Activated CD4-positive, alpha-beta memory T cell treated with anti-CD3 and anti-CD28 coated beads for 36 hours (primary cell): Measurements from ENCODE around the gene GRID1. TPM values are rescaled to one million over a fixed set of nuclear protein-coding genes. Genes with fewer than 3 reads are reported as not detected.
"Not testable (repeated sequence)": the region's sequence is repeated elsewhere in the genome, so short reads cannot be mapped to it uniquely, and the experiment has no call there.

ENCODE experiments used
- CTCF ChIA-PET: fragments of 350-600 bp; sonication (Branson Sonifier 250); formaldehyde crosslinking; loops from one replicate; lab custom pipeline; 2021; ENCODE audit warnings: antibody characterized with exemption, inconsistent platforms; lab: Charles Lee
- POLR2A ChIA-PET: fragments of 350-600 bp; sonication (Branson Sonifier 250); formaldehyde crosslinking; loops from one replicate; lab custom pipeline; 2021; ENCODE audit warnings: antibody characterized with exemption; lab: Charles Lee
- DNase-seq: peaks from one replicate; pipeline ENCODE4 v3.0.0-alpha.2; 2020
- H3K27ac Mint-ChIP-seq: one replicate; pipeline ENCODE4 v1.8.0; 2021; ENCODE audit warnings: mixed read lengths
- H3K27me3 Mint-ChIP-seq: one replicate; pipeline ENCODE4 v1.8.0; 2021; ENCODE audit warnings: mixed read lengths
- H3K36me3 Mint-ChIP-seq: one replicate; pipeline ENCODE4 v1.8.0; 2021; ENCODE audit warnings: mixed read lengths
- H3K4me1 Mint-ChIP-seq: one replicate; pipeline ENCODE4 v1.8.0; 2021; ENCODE audit warnings: low read depth, mixed read lengths
- H3K4me3 Mint-ChIP-seq: one replicate; pipeline ENCODE4 v1.8.0; 2021; ENCODE audit warnings: mild to moderate bottlenecking, mixed read lengths
- H3K9me3 Mint-ChIP-seq: one replicate; pipeline ENCODE4 v1.8.0; 2021; ENCODE audit warnings: mixed read lengths
- intact Hi-C: fragments of 100-400 bp; cut with micrococcal nuclease; formaldehyde crosslinking; loops from one replicate; pipeline ENCODE4 v1.15.1; 2023
- total RNA-seq, 2 experiments: library from RNA; stranded (reverse); gene quantifications; one replicate each; pipeline ENCODE4 v1.2.3, GENCODE V29; 2021

Gene GRID1
- total RNA-seq, 2 experiments from 2014 or later, result not detected

GRCh38 chr10:86391986-86392722, 25.6 kb upstream of the GRID1 start:
- peaks cover 9% of the 10 kb centered on the region for H3K4me1 Mint-ChIP-seq
- ChIA-PET POLR2A (no interaction called here), CTCF (interaction anchor here (0.6 to 1.4 kb wide), 2 partner anchors 193 to 213 kb away, joined by 3 to 6 read pairs; no protein-coding TSS in a partner anchor)
- no peak overlapping the region for H3K4me3 Mint-ChIP-seq
- H3K27ac Mint-ChIP-seq, result no peak overlapping the region
- H3K36me3 Mint-ChIP-seq, result no peaks in the 10 kb centered on the region
- DNase-seq, result no peak
- peaks cover 24% of the 10 kb centered on the region for H3K27me3 Mint-ChIP-seq
- intact Hi-C loops, result no loop called here
- H3K9me3 Mint-ChIP-seq, result no peaks in the 10 kb centered on the region

GRCh38 chr10:86391236-86391840, 24.7 kb upstream of the GRID1 start:
- CTCF ChIA-PET, result interaction anchor here (1.4 to 4.6 kb wide), 3 partner anchors 9 to 194 kb away, joined by 6 to 22 read pairs (median 8); no protein-coding TSS in a partner anchor

GRCh38 chr10:86390337-86391120, 23.9 kb upstream of the GRID1 start:
- ChIA-PET CTCF (interaction anchor here (1.7 to 4.6 kb wide), 3 partner anchors 9 to 195 kb away, joined by 7 to 22 read pairs (median 8); no protein-coding TSS in a partner anchor), POLR2A (no interaction called here)
- Mint-ChIP-seq H3K27ac (no peak overlapping the region), H3K4me3 (no peak overlapping the region), H3K4me1 (peaks cover 9% of the 10 kb centered on the region), H3K36me3 (no peaks in the 10 kb centered on the region), H3K27me3 (peaks cover 24% of the 10 kb centered on the region), H3K9me3 (no peaks in the 10 kb centered on the region)
- intact Hi-C loops, result no loop called here
- DNase-seq, result no peak

More at GRCh38 chr10:86391236-86391840, 24.7 kb upstream of the GRID1 start:
- Mint-ChIP-seq H3K27ac (no peak overlapping the region), H3K9me3 (no peaks in the 10 kb centered on the region), H3K4me1 (peaks cover 9% of the 10 kb centered on the region), H3K36me3 (no peaks in the 10 kb centered on the region), H3K4me3 (no peak overlapping the region), H3K27me3 (peaks cover 24% of the 10 kb centered on the region)
- POLR2A ChIA-PET, result no interaction called here
- DNase-seq, result no peak
- intact Hi-C loops, result no loop called here

GRCh38 chr10:86389441-86390193, 23.0 kb upstream of the GRID1 start:
- DNase-seq, result peak; percentile 39
- no peaks in the 10 kb centered on the region for H3K9me3 Mint-ChIP-seq
- no peak overlapping the region for H3K27ac Mint-ChIP-seq
- no peaks in the 10 kb centered on the region for H3K36me3 Mint-ChIP-seq
- intact Hi-C loops, result no loop called here
- peaks cover 9% of the 10 kb centered on the region for H3K4me1 Mint-ChIP-seq
- peak overlapping the region; percentile 64 for H3K4me3 Mint-ChIP-seq
- ChIA-PET CTCF (interaction anchor here (1.4 to 4.6 kb wide), 4 partner anchors 8 to 196 kb away, joined by 3 to 22 read pairs (median 8); no protein-coding TSS in a partner anchor), POLR2A (no interaction called here)
- peaks cover 27% of the 10 kb centered on the region for H3K27me3 Mint-ChIP-seq

- H3K36me3 Mint-ChIP-seq, H3K9me3 Mint-ChIP-seq, intact Hi-C loops, H3K27ac Mint-ChIP-seq, H3K4me1 Mint-ChIP-seq, POLR2A ChIA-PET, DNase-seq: not testable (repeated sequence)
- Mint-ChIP-seq H3K4me3 (peak overlapping the region; percentile 64), H3K27me3 (peaks cover 27% of the 10 kb centered on the region)
- CTCF ChIA-PET, result interaction anchor here (1.4 to 4.6 kb wide), 3 partner anchors 11 to 197 kb away, joined by 3 to 22 read pairs (median 7); no protein-coding TSS in a partner anchor
These were observed 22.5 kb upstream of the GRID1 start for GRCh38 chr10:86389109-86389440.

DNA sequence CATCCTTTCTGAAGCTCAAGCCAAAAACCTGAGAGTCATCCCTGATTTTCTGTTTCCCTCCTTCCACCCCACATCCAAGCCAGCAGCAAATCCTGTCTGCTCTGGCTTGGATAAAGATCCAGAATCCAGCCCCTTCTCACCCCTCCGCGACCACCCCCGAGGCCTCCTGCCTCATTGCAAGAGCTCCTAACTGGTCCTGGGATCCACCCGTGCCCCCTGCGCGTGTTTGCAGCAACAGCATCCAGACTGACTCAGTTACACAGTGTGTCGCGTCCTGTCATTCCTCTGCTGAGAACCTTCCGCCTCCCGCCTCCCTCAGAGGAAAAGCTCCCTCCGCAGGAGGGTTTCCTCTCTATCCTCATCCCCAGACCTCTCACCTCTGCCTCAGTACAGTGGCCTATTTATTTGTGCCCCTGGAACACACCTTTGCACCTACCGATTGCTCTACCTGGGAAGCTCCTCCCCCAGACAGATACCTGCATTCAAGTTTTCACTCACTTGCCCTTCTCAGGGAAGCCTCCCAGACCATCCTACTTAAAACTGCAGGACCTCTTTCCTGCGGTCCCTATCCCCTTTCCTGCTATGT, 21.6 kb upstream of the GRID1 start:
- CTCF ChIA-PET, result interaction anchor here (1.4 to 4.6 kb wide), 3 partner anchors 12 to 197 kb away, joined by 3 to 22 read pairs (median 7); no protein-coding TSS in a partner anchor
- H3K4me1 Mint-ChIP-seq, result peaks cover 6% of the 10 kb centered on the region
- H3K27me3 Mint-ChIP-seq, result peaks cover 27% of the 10 kb centered on the region
- H3K4me3 Mint-ChIP-seq, result no peak overlapping the region
- no peak for DNase-seq
- H3K27ac Mint-ChIP-seq, result no peak overlapping the region
- POLR2A ChIA-PET, result no interaction called here
- intact Hi-C loops, result no loop called here
- H3K36me3 Mint-ChIP-seq, result no peaks in the 10 kb centered on the region
- no peaks in the 10 kb centered on the region for H3K9me3 Mint-ChIP-seq

- Mint-ChIP-seq H3K27me3 (peaks cover 27% of the 10 kb centered on the region), H3K36me3 (no peaks in the 10 kb centered on the region), H3K4me3 (no peak overlapping the region), H3K4me1 (peaks cover 6% of the 10 kb centered on the region), H3K27ac (no peak overlapping the region), H3K9me3 (no peaks in the 10 kb centered on the region)
- POLR2A ChIA-PET, result no interaction called here
- intact Hi-C loops, result no loop called here
- CTCF ChIA-PET, result interaction anchor here (4.6 kb wide), 1 partner anchor 13 kb away, joined by 22 read pairs; no protein-coding TSS in a partner anchor
- no peak for DNase-seq
These were observed 20.7 kb upstream of the GRID1 start for GRCh38 chr10:86387178-86387794.

DNA sequence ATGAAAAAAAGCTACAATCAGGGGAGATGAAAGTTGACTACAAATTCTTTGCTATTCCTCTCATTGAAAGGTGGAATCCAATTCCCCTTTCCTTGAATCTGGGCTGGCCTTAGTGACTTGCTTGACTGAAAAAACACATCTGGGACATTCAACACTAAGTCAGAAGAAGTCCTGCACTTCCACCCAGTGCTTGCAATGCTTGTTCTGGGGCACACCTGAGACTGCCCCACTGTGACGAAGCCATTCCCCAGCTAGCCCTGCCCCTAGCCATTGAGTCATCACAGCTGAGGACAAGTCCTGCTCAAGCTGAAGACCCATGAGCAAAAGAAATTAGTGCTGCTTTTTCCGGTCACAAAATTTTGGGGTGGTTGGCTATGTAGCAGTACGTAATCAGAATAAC, 19.2 kb upstream of the GRID1 start:
- H3K27me3 Mint-ChIP-seq, result peaks cover 29% of the 10 kb centered on the region
- no peaks in the 10 kb centered on the region for H3K36me3 Mint-ChIP-seq
- H3K9me3 Mint-ChIP-seq, result no peaks in the 10 kb centered on the region
- no peak overlapping the region for H3K4me3 Mint-ChIP-seq
- ChIA-PET POLR2A (no interaction called here), CTCF (interaction anchor here (0.9 kb wide), 1 partner anchor 199 kb away, joined by 3 read pairs; no protein-coding TSS in a partner anchor)
- no peak overlapping the region for H3K27ac Mint-ChIP-seq
- peaks cover 6% of the 10 kb centered on the region for H3K4me1 Mint-ChIP-seq
- DNase-seq, result no peak
- intact Hi-C loops, result no loop called here

GRCh38 chr10:86377797-86378146, 11.2 kb upstream of the GRID1 start:
- DNase-seq, result peak; percentile 5
- H3K4me3 Mint-ChIP-seq, result no peak overlapping the region
- H3K4me1 Mint-ChIP-seq, result peaks cover 1% of the 10 kb centered on the region
- intact Hi-C loops, result loop anchor here (2.0 to 5.0 kb wide), 4 partner anchors 115 to 1835 kb away; no protein-coding TSS in a partner anchor
- H3K9me3 Mint-ChIP-seq, result no peaks in the 10 kb centered on the region
- no peak overlapping the region for H3K27ac Mint-ChIP-seq
- ChIA-PET CTCF (interaction anchor here (0.9 to 2.0 kb wide), 5 partner anchors 17 to 1837 kb away, joined by 3 to 8 read pairs (median 5); no protein-coding TSS in a partner anchor), POLR2A (no interaction called here)
- no peaks in the 10 kb centered on the region for H3K36me3 Mint-ChIP-seq
- peaks cover 10% of the 10 kb centered on the region for H3K27me3 Mint-ChIP-seq

- peaks cover 15% of the 10 kb centered on the region for H3K27me3 Mint-ChIP-seq
- intact Hi-C loops, result loop anchor here (2.0 to 5.0 kb wide), 4 partner anchors 114 to 1835 kb away; no protein-coding TSS in a partner anchor
- peak; percentile 88 for DNase-seq
- H3K36me3 Mint-ChIP-seq, result no peaks in the 10 kb centered on the region
- H3K4me3 Mint-ChIP-seq, result no peak overlapping the region
- H3K4me1 Mint-ChIP-seq, result peaks cover 1% of the 10 kb centered on the region
- H3K9me3 Mint-ChIP-seq, result no peaks in the 10 kb centered on the region
- CTCF ChIA-PET, result interaction anchor here (1.0 to 3.0 kb wide), 7 partner anchors 12 to 1837 kb away, joined by 3 to 12 read pairs (median 5); no protein-coding TSS in a partner anchor
- POLR2A ChIA-PET, result no interaction called here
- H3K27ac Mint-ChIP-seq, result no peak overlapping the region
These were observed 10.5 kb upstream of the GRID1 start for GRCh38 chr10:86376852-86377796.
